ENCODE measurements around the gene KCNC1. TPM values are rescaled to one million over a fixed set of nuclear protein-coding genes. Genes with fewer than 3 reads are reported as not detected.

KCNC1 gene
- total and polyA plus RNA-seq, 2 experiments from 2014 or later, result 0.01 to 0.20 TPM

GRCh38 chr11:17691550-17691949 lies 43.0 kb upstream of the KCNC1 start:
- no peak overlapping the region for H2AFZ ChIP-seq
- peaks cover 65% of the 10 kb centered on the region for H3K27me3 ChIP-seq
- DNase-seq (ENCODE audit: low spot score), result no peak
- H3K9me3 ChIP-seq (ENCODE audit: low read depth), result no peaks in the 10 kb centered on the region
- H3K27ac ChIP-seq, result no peak overlapping the region
- H3K4me1 ChIP-seq (ENCODE audit: insufficient read depth), result no peaks in the 10 kb centered on the region
- no peaks in the 10 kb centered on the region for H3K9me2 ChIP-seq (replicated peaks; ENCODE audit: insufficient read depth)
- WGBS (ENCODE audit: low lambda C conversion rate, missing lambda C conversion rate), result 67% methylated on average over 2 of the region's 2 CpGs
- H3K4me2 ChIP-seq, result no peak overlapping the region
- H3K4me3 ChIP-seq, result no peak overlapping the region
- TF ChIP-seq EZH2phosphoT487 (IDR thresholded peaks at IDR 0.05; ENCODE audit: low read depth, severe bottlenecking, unreplicated experiment) (no peak), EZH2 (IDR thresholded peaks at IDR 0.05; ENCODE audit: borderline replicate concordance) (no peak), CTCF (IDR thresholded peaks at IDR 0.05; ENCODE audit: poor library complexity) (no peak)
- H3K36me3 ChIP-seq (replicated peaks; ENCODE audit: insufficient read depth, low read depth), result no peaks in the 10 kb centered on the region
- no peaks in the 10 kb centered on the region for H4K20me1 ChIP-seq (ENCODE audit: insufficient read depth, poor library complexity, severe bottlenecking)
- H3K79me2 ChIP-seq, result no peaks in the 10 kb centered on the region

GRCh38 chr11:17691976-17692375 lies 42.6 kb upstream of the KCNC1 start:
- H2AFZ ChIP-seq, result no peak overlapping the region
- H3K4me2 ChIP-seq, result no peak overlapping the region
- 58% methylated on average over 10 of the region's 10 CpGs for WGBS (ENCODE audit: low lambda C conversion rate, missing lambda C conversion rate)
- DNase-seq (ENCODE audit: low spot score), result no peak
- no peaks in the 10 kb centered on the region for H3K9me2 ChIP-seq (replicated peaks; ENCODE audit: insufficient read depth)
- no peak overlapping the region for H3K27ac ChIP-seq
- TF ChIP-seq CTCF (IDR thresholded peaks at IDR 0.05; ENCODE audit: poor library complexity), result no peak
- H3K36me3 ChIP-seq (replicated peaks; ENCODE audit: insufficient read depth, low read depth), result no peaks in the 10 kb centered on the region
- no peak overlapping the region for H3K4me3 ChIP-seq
- H4K20me1 ChIP-seq (ENCODE audit: insufficient read depth, poor library complexity, severe bottlenecking), result no peaks in the 10 kb centered on the region
- H3K4me1 ChIP-seq (ENCODE audit: insufficient read depth), result no peaks in the 10 kb centered on the region
- H3K79me2 ChIP-seq, result no peaks in the 10 kb centered on the region
- H3K27me3 ChIP-seq, result peaks cover 69% of the 10 kb centered on the region
- no peaks in the 10 kb centered on the region for H3K9me3 ChIP-seq (ENCODE audit: low read depth)

- Histone ChIP-seq H3K9me2 (replicated peaks; ENCODE audit: insufficient read depth) (no peaks in the 10 kb centered on the region), H3K4me3 (no peak overlapping the region), H3K36me3 (replicated peaks; ENCODE audit: insufficient read depth, low read depth) (no peaks in the 10 kb centered on the region), H3K4me1 (ENCODE audit: insufficient read depth) (no peaks in the 10 kb centered on the region), H3K9me3 (ENCODE audit: low read depth) (no peaks in the 10 kb centered on the region), H3K27ac (no peak overlapping the region), H2AFZ (no peak overlapping the region), H3K4me2 (no peak overlapping the region), H3K79me2 (no peaks in the 10 kb centered on the region), H4K20me1 (ENCODE audit: insufficient read depth, poor library complexity, severe bottlenecking) (no peaks in the 10 kb centered on the region), H3K27me3 (peaks cover 78% of the 10 kb centered on the region)
- DNase-seq (ENCODE audit: low spot score), result no peak
- WGBS (ENCODE audit: low lambda C conversion rate, missing lambda C conversion rate), result 88% methylated on average over 7 of the region's 7 CpGs
- TF ChIP-seq EZH2 (IDR thresholded peaks at IDR 0.05; ENCODE audit: borderline replicate concordance) (no peak), CTCF (IDR thresholded peaks at IDR 0.05; ENCODE audit: poor library complexity) (no peak), EZH2phosphoT487 (IDR thresholded peaks at IDR 0.05; ENCODE audit: low read depth, severe bottlenecking, unreplicated experiment) (no peak)
These were observed 41.6 kb upstream of the KCNC1 start for GRCh38 chr11:17692931-17693330.

GRCh38 chr11:17693531-17693930 lies 41.0 kb upstream of the KCNC1 start:
- Histone ChIP-seq H3K79me2 (no peaks in the 10 kb centered on the region), H3K9me3 (ENCODE audit: low read depth) (no peaks in the 10 kb centered on the region), H3K36me3 (replicated peaks; ENCODE audit: insufficient read depth, low read depth) (no peaks in the 10 kb centered on the region), H3K4me3 (no peak overlapping the region), H3K27ac (no peak overlapping the region), H4K20me1 (ENCODE audit: insufficient read depth, poor library complexity, severe bottlenecking) (no peaks in the 10 kb centered on the region), H3K9me2 (replicated peaks; ENCODE audit: insufficient read depth) (no peaks in the 10 kb centered on the region), H3K4me2 (no peak overlapping the region), H3K27me3 (peaks cover 78% of the 10 kb centered on the region), H3K4me1 (ENCODE audit: insufficient read depth) (no peaks in the 10 kb centered on the region), H2AFZ (no peak overlapping the region)
- TF ChIP-seq EZH2phosphoT487 (IDR thresholded peaks at IDR 0.05; ENCODE audit: low read depth, severe bottlenecking, unreplicated experiment) (no peak), EZH2 (IDR thresholded peaks at IDR 0.05; ENCODE audit: borderline replicate concordance) (no peak), CTCF (IDR thresholded peaks at IDR 0.05; ENCODE audit: poor library complexity) (no peak)
- no peak for DNase-seq (ENCODE audit: low spot score)
- WGBS (ENCODE audit: low lambda C conversion rate, missing lambda C conversion rate), result 76% methylated on average over 4 of the region's 4 CpGs
